Stimulated activated naive CD4-positive, alpha-beta T cell (primary cell): Measurements from ENCODE around the gene ARF6.

Experiments
- DNase-seq, 6 experiments: peaks; one replicate each; lab custom pipeline; 2025; lab: John Stamatoyannopoulos, UW

ARF6 gene

GRCh38 chr14:49940808-49941421 lies 48.0 kb downstream of the ARF6 start:
- peak in 4 of 6 experiments; percentile 5 to 47 (median 34) for DNase-seq

- no peak for DNase-seq
Measured at GRCh38 chr14:49942090-49942489, 49.2 kb downstream of the ARF6 start.

- no peak for DNase-seq
Measured at GRCh38 chr14:49944501-49944900, 51.6 kb downstream of the ARF6 start.

- peak in 2 of 6 experiments; percentile 22 to 40 for DNase-seq
Measured at GRCh38 chr14:49945448-49946319, 52.8 kb downstream of the ARF6 start.
